GM23248 (cell line): Measurements from ENCODE around the gene F2RL3. TPM values are rescaled to one million over a fixed set of nuclear protein-coding genes. Genes with fewer than 3 reads are reported as not detected.

Experiments used
- DNase-seq: peaks from one replicate; pipeline ENCODE4 v3.0.0-alpha.2; 2015
- H2AFZ ChIP-seq: fragments of 200-600 bp; sonication (generic); 2 replicates; pipeline ENCODE4 v1.6.1; 2016; ENCODE audit warnings: antibody characterized with exemption
- H3F3A ChIP-seq: fragments of 200-600 bp; sonication (generic); 2 replicates; pipeline ENCODE4 v1.6.1; 2016; ENCODE audit warnings: mild to moderate bottlenecking, antibody characterized with exemption, mixed run types; ENCODE audit not compliant: insufficient read depth
- H3K27ac ChIP-seq: fragments of 200-600 bp; sonication (generic); 2 replicates; pipeline ENCODE4 v1.5.1; 2016; ENCODE audit warnings: mild to moderate bottlenecking
- H3K27me3 ChIP-seq: fragments of 200-600 bp; sonication (generic); replicated peaks from 2 replicates; pipeline ENCODE4 v1.6.1; 2016; ENCODE audit warnings: mild to moderate bottlenecking; ENCODE audit not compliant: insufficient read depth
- H3K36me3 ChIP-seq: fragments of 200-600 bp; sonication (generic); 2 replicates; pipeline ENCODE4 v1.6.1; 2016; ENCODE audit warnings: low read depth, mild to moderate bottlenecking
- H3K4me1 ChIP-seq: fragments of 200-600 bp; sonication (generic); 2 replicates; pipeline ENCODE4 v1.6.1; 2016; ENCODE audit warnings: mild to moderate bottlenecking; ENCODE audit not compliant: insufficient read depth
- H3K4me2 ChIP-seq: fragments of 200-600 bp; sonication (generic); one replicate; pipeline ENCODE4 v1.6.1; 2016; ENCODE audit warnings: mild to moderate bottlenecking; ENCODE audit not compliant: unreplicated experiment
- H3K4me3 ChIP-seq: fragments of 200-600 bp; sonication (generic); 2 replicates; pipeline ENCODE4 v1.5.1; 2016; ENCODE audit warnings: mild to moderate bottlenecking
- H3K79me2 ChIP-seq: fragments of 200-600 bp; sonication (generic); 2 replicates; pipeline ENCODE4 v1.6.1; 2016; ENCODE audit warnings: mild to moderate bottlenecking; ENCODE audit not compliant: insufficient read depth
- H3K9ac ChIP-seq: fragments of 200-600 bp; sonication (generic); 2 replicates; pipeline ENCODE4 v1.6.1; 2016; ENCODE audit warnings: mild to moderate bottlenecking
- H3K9me2 ChIP-seq: fragments of 200-600 bp; sonication (generic); 2 replicates; pipeline ENCODE4 v1.6.1; 2016; ENCODE audit warnings: mixed run types, mild to moderate bottlenecking, moderate library complexity; ENCODE audit not compliant: insufficient read depth
- H3K9me3 ChIP-seq: fragments of 200-600 bp; sonication (generic); one replicate; pipeline ENCODE4 v1.6.1; 2017; ENCODE audit warnings: low read depth
- H4K20me1 ChIP-seq: fragments of 200-600 bp; sonication (generic); 2 replicates; pipeline ENCODE4 v1.6.0; 2016; ENCODE audit not compliant: insufficient read depth
- EZH2 ChIP-seq: fragments of 200-600 bp; sonication (generic); IDR thresholded peaks from 2 replicates; pipeline ENCODE4 v1.6.1; 2018; ENCODE audit warnings: antibody characterized with exemption, mild to moderate bottlenecking; ENCODE audit not compliant: insufficient read depth, poor library complexity, severe bottlenecking
- EZH2phosphoT487 ChIP-seq: fragments of 200-600 bp; sonication (generic); IDR thresholded peaks from 2 replicates; pipeline ENCODE4 v1.6.1; 2018; ENCODE audit warnings: antibody characterized with exemption, moderate library complexity, mild to moderate bottlenecking, low read depth; ENCODE audit not compliant: insufficient read depth
- WGBS, 2 experiments: methylation state at CpG; one replicate each; pipeline ENCODE4 v1.1.6; 2015 to 2017; ENCODE audit warnings: low lambda C conversion rate in 2 of 2, low coverage in 1 of 2; ENCODE audit errors: missing lambda C conversion rate in 2 of 2; 5-methylcytosine and 5-hydroxymethylcytosine counted together
- in situ Hi-C: fragments of 300-500 bp; cut with MboI; formaldehyde crosslinking; loops from 2 replicates; pipeline ENCODE4 v1.15.0; 2020
- polyA plus RNA-seq: library from polyadenylated mRNA; unstranded; fragments of >200 nt; fragmentation: Nextera tagmentation; extraction: Ambion mirVana; gene quantifications from 2 replicates; pipeline ENCODE4 v1.2.1, GENCODE V29; 2016
- total RNA-seq: library from RNA; depleted of rRNA; stranded (reverse); fragments of >200 nt; shearing (Covaris generic); gene quantifications from 2 replicates; pipeline ENCODE4 v1.2.3, GENCODE V29; 2014

The F2RL3 gene
- total and polyA plus RNA-seq, 2 experiments from 2014 or later: not detected

GRCh38 chr19:16928351-16928750, 39.6 kb downstream of the F2RL3 start:
- no peak overlapping the region for H3K9ac ChIP-seq
- no peaks in the 10 kb centered on the region for H3K9me2 ChIP-seq
- no peaks in the 10 kb centered on the region for H3K79me2 ChIP-seq
- no peak overlapping the region for H2AFZ ChIP-seq
- in situ Hi-C loops: no loop called here
- 65 to 71% methylated on average over 2 of the region's 2 CpGs for WGBS, 2 experiments
- no peaks in the 10 kb centered on the region for H3K9me3 ChIP-seq
- H3K4me3 ChIP-seq: no peak overlapping the region
- H3K27me3 ChIP-seq: no peaks in the 10 kb centered on the region
- no peaks in the 10 kb centered on the region for H3K4me1 ChIP-seq
- no peak overlapping the region for H3K27ac ChIP-seq
- H3F3A ChIP-seq: no peaks in the 10 kb centered on the region
- no peak for TF ChIP-seq EZH2
- no peak for TF ChIP-seq EZH2phosphoT487
- no peak overlapping the region for H3K4me2 ChIP-seq
- H3K36me3 ChIP-seq: no peaks in the 10 kb centered on the region
- no peak for DNase-seq
- no peaks in the 10 kb centered on the region for H4K20me1 ChIP-seq

GRCh38 chr19:16928916-16929315, 40.1 kb downstream of the F2RL3 start:
- Histone ChIP-seq H3K9me2 (no peaks in the 10 kb centered on the region), H2AFZ (no peak overlapping the region), H3K27ac (no peak overlapping the region), H3K27me3 (no peaks in the 10 kb centered on the region), H3K9ac (no peak overlapping the region), H3K4me2 (no peak overlapping the region), H3K4me1 (no peaks in the 10 kb centered on the region), H3K36me3 (no peaks in the 10 kb centered on the region), H4K20me1 (no peaks in the 10 kb centered on the region), H3F3A (no peaks in the 10 kb centered on the region), H3K79me2 (no peaks in the 10 kb centered on the region), H3K4me3 (no peak overlapping the region), H3K9me3 (no peaks in the 10 kb centered on the region)
- no peak for TF ChIP-seq EZH2phosphoT487
- TF ChIP-seq EZH2: no peak
- WGBS, 2 experiments: 59% methylated on average over 10 of the region's 10 CpGs
- no peak for DNase-seq
- in situ Hi-C loops: no loop called here

DNA sequence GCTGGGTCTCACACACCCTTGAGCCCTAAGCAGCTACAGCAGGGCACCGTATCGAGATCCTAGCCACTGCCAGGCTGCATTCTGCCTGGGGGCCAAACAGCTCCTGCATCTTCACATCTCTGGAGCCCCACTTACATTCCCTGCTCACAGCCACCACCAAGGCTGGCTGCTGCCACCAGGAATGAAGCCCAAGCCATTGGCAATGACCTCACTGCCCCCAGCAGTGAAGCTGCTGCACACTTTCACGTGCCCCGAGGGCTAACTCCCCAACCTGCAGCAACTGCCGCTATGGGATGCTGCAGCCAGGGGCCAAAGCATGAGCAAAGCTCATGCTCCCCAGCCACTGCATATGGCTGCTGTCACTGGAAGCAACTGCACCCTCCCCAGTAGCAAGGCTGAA, 42.0 kb downstream of the F2RL3 start:
- TF ChIP-seq EZH2 (no peak), EZH2phosphoT487 (no peak)
- no peaks in the 10 kb centered on the region for H3K9me2 ChIP-seq
- no peak overlapping the region for H3K9ac ChIP-seq
- WGBS, 2 experiments: 47 to 59% methylated on average over 5 of the region's 5 CpGs
- H3K27ac ChIP-seq: no peak overlapping the region
- no peak for DNase-seq
- no peaks in the 10 kb centered on the region for H3K9me3 ChIP-seq
- no peak overlapping the region for H2AFZ ChIP-seq
- H3K79me2 ChIP-seq: no peaks in the 10 kb centered on the region
- no peaks in the 10 kb centered on the region for H3K36me3 ChIP-seq
- H3K4me1 ChIP-seq: no peaks in the 10 kb centered on the region
- no peaks in the 10 kb centered on the region for H3F3A ChIP-seq
- in situ Hi-C loops: no loop called here
- no peak overlapping the region for H3K4me2 ChIP-seq
- H4K20me1 ChIP-seq: no peaks in the 10 kb centered on the region
- no peaks in the 10 kb centered on the region for H3K27me3 ChIP-seq
- no peak overlapping the region for H3K4me3 ChIP-seq

- Histone ChIP-seq H3K27me3 (no peaks in the 10 kb centered on the region), H3K9me3 (no peaks in the 10 kb centered on the region), H3K4me2 (no peak overlapping the region), H3K9ac (no peak overlapping the region), H3F3A (no peaks in the 10 kb centered on the region), H2AFZ (no peak overlapping the region), H3K79me2 (no peaks in the 10 kb centered on the region), H3K4me3 (no peak overlapping the region), H3K4me1 (no peaks in the 10 kb centered on the region), H3K36me3 (no peaks in the 10 kb centered on the region), H3K9me2 (no peaks in the 10 kb centered on the region), H4K20me1 (no peaks in the 10 kb centered on the region), H3K27ac (no peak overlapping the region)
- no peak for DNase-seq
- in situ Hi-C loops: no loop called here
- TF ChIP-seq EZH2phosphoT487: no peak
- TF ChIP-seq EZH2: no peak
- 61 to 71% methylated on average over 4 of the region's 4 CpGs for WGBS, 2 experiments
Observed at GRCh38 chr19:16931306-16931705, 42.5 kb downstream of the F2RL3 start.

DNA sequence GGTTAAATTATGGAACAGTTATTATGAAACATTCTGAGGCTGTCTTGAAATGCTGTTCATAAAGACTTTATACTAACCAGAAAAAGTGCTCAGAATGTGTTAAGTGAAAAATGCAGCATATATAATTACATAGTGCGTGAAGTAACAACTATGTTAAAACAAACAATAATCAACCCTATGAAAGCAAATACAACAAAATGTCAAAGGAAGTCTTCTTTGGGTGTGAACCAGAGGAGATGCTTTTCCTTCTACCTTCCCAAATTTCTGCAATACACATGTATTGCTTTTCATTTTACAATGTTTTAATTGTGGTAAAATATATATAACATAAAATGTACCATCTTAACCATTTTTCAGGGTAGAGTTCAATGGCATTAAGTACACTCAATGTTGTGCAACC, 45.7 kb downstream of the F2RL3 start:
- H4K20me1 ChIP-seq: no peaks in the 10 kb centered on the region
- no peaks in the 10 kb centered on the region for H3K36me3 ChIP-seq
- no peaks in the 10 kb centered on the region for H3K9me2 ChIP-seq
- H3K4me2 ChIP-seq: no peak overlapping the region
- no peaks in the 10 kb centered on the region for H3K4me1 ChIP-seq
- no peak overlapping the region for H2AFZ ChIP-seq
- no peak overlapping the region for H3K27ac ChIP-seq
- H3F3A ChIP-seq: no peaks in the 10 kb centered on the region
- no peaks in the 10 kb centered on the region for H3K9me3 ChIP-seq
- TF ChIP-seq EZH2: no peak
- no peak for TF ChIP-seq EZH2phosphoT487
- 36 to 40% methylated on average over 1 of the region's 1 CpG for WGBS, 2 experiments
- H3K4me3 ChIP-seq: no peak overlapping the region
- in situ Hi-C loops: no loop called here
- DNase-seq: no peak
- no peaks in the 10 kb centered on the region for H3K79me2 ChIP-seq
- no peaks in the 10 kb centered on the region for H3K27me3 ChIP-seq
- H3K9ac ChIP-seq: no peak overlapping the region
